Keratinocyte (primary cell): ENCODE measurements around the gene SERGEF. TPM values are rescaled to one million over a fixed set of nuclear protein-coding genes. Genes with fewer than 3 reads are reported as not detected.

Experiments used
- DNase-seq: peaks from one replicate; pipeline ENCODE4 v3.0.0-alpha.2; 2011; ENCODE audit warnings: low read depth, missing footprints, low spot score
- FAIRE-seq: peaks from 2 replicates; lab custom pipeline; 2011; peaks lifted over from hg19 to GRCh38; lab: Jason Lieb, UNC
- H2AFZ ChIP-seq: 2 replicates; pipeline ENCODE4 v1.6.0; 2012; ENCODE audit warnings: low read length, control low read depth, inconsistent platforms; ENCODE audit not compliant: control insufficient read depth
- H3K27ac ChIP-seq: 2 replicates; pipeline ENCODE4 v1.5.1; 2011; ENCODE audit warnings: low read length; ENCODE audit not compliant: control insufficient read depth, insufficient read depth
- H3K27me3 ChIP-seq: 3 replicates; pipeline ENCODE4 v1.6.0; 2011; ENCODE audit warnings: low read length; ENCODE audit not compliant: control insufficient read depth, insufficient read depth; ENCODE audit errors: extremely low read depth
- H3K36me3 ChIP-seq, 2 experiments: 2 replicates in 1 of 2; 3 replicates in 1 of 2; pipeline ENCODE4 v1.5.1; 2011; ENCODE audit warnings: low read length in 2 of 2, mild to moderate bottlenecking in 1 of 2; ENCODE audit not compliant: control insufficient read depth in 2 of 2, insufficient read depth in 2 of 2; ENCODE audit errors: extremely low read depth in 1 of 2
- H3K4me1 ChIP-seq: 3 replicates; pipeline ENCODE4 v1.5.1; 2011; ENCODE audit warnings: low read length; ENCODE audit not compliant: control insufficient read depth, insufficient read depth; ENCODE audit errors: extremely low read depth
- H3K4me2 ChIP-seq: 3 replicates; pipeline ENCODE4 v1.6.0; 2011; ENCODE audit warnings: low read depth, low read length; ENCODE audit not compliant: control insufficient read depth, insufficient read depth; ENCODE audit errors: extremely low read depth
- H3K4me3 ChIP-seq, 3 experiments: fragments of 200-600 bp in 1 of 3; sonication (generic) in 1 of 3; 2 replicates in 2 of 3; 3 replicates in 1 of 3; pipeline ENCODE4 v1.5.1; 2011 to 2016; ENCODE audit warnings: low read length in 3 of 3, mild to moderate bottlenecking in 3 of 3, control low read depth in 2 of 3, inconsistent platforms in 1 of 3, low read depth in 1 of 3, mixed read lengths in 1 of 3, mixed run types in 1 of 3, moderate library complexity in 1 of 3; ENCODE audit not compliant: control insufficient read depth in 2 of 3, insufficient read depth in 2 of 3; ENCODE audit errors: extremely low read depth in 1 of 3
- H3K79me2 ChIP-seq: 2 replicates; pipeline ENCODE4 v1.6.0; 2012; ENCODE audit warnings: low read length; ENCODE audit not compliant: control insufficient read depth, insufficient read depth
- H3K9ac ChIP-seq: 3 replicates; pipeline ENCODE4 v1.6.0; 2011; ENCODE audit warnings: low read length; ENCODE audit not compliant: control insufficient read depth, insufficient read depth; ENCODE audit errors: extremely low read depth
- H3K9me1 ChIP-seq: 3 replicates; pipeline ENCODE4 v1.6.0; 2011; ENCODE audit warnings: low read length; ENCODE audit not compliant: control insufficient read depth, insufficient read depth; ENCODE audit errors: extremely low read depth
- H3K9me3 ChIP-seq: 2 replicates; pipeline ENCODE4 v1.5.1; 2012; ENCODE audit warnings: low read depth, low read length; ENCODE audit not compliant: control insufficient read depth
- H4K20me1 ChIP-seq: 3 replicates; pipeline ENCODE4 v1.6.0; 2011; ENCODE audit warnings: low read length; ENCODE audit not compliant: control insufficient read depth, insufficient read depth; ENCODE audit errors: extremely low read depth
- CTCF ChIP-seq, 3 experiments: IDR thresholded peaks in 1 of 3; conservative IDR thresholded peaks in 1 of 3; optimal IDR thresholded peaks in 1 of 3; 2 replicates in 2 of 3; 3 replicates in 1 of 3; pipeline versions ENCODE3 to v1.5.1; 2011; ENCODE audit warnings: low read length in 3 of 3, mild to moderate bottlenecking in 3 of 3, moderate library complexity in 2 of 3, control low read depth in 1 of 3, inconsistent platforms in 1 of 3; ENCODE audit not compliant: insufficient read depth in 2 of 3; ENCODE audit errors: extremely low read depth in 1 of 3
- EZH2 ChIP-seq: IDR thresholded peaks from one replicate; pipeline ENCODE4 v1.6.1; 2012; ENCODE audit warnings: inconsistent platforms, mild to moderate bottlenecking, low read length, moderate library complexity
- dilution Hi-C: fragments of 300-500 bp; cut with MboI; formaldehyde crosslinking; loops from one replicate; pipeline ENCODE4 v1.7.0; 2020; ENCODE audit warnings: low sequenced_read_pairs; ENCODE audit not compliant: extremely low pct_ligation_motif_present
- polyA plus RNA-seq, 5 experiments: library from polyadenylated mRNA; depleted of rRNA in 3 of 5; stranded (reverse) in 3 of 5; stranded (forward) in 1 of 5; unstranded in 1 of 5; fragments of >200 nt; gene quantifications; 1 replicate in 1 of 5; 2 replicates in 3 of 5; 3 replicates in 1 of 5; pipeline versions ENCODE4 v1.2.1 to v1.2.3, GENCODE V29; 2011 to 2012; ENCODE audit warnings: missing spikeins in 2 of 5, low read depth in 1 of 5, low replicate concordance in 1 of 5

The SERGEF gene
- polyA plus RNA-seq, 1 donor (not counting 4 experiments of a cell fraction or from before 2014, with no cell fraction given) = 15.6 TPM

GRCh38 chr11:17778352-17778751 lies 234.5 kb downstream of the SERGEF start:
- FAIRE-seq = no peak

GRCh38 chr11:17777738-17778091 lies 235.1 kb downstream of the SERGEF start:
- H4K20me1 ChIP-seq = no peaks in the 10 kb centered on the region
- H3K4me3 ChIP-seq = no peak overlapping the region
- H3K27me3 ChIP-seq = peaks cover 21% of the 10 kb centered on the region
- dilution Hi-C loops = no loop called here
- no peaks in the 10 kb centered on the region for H3K9me1 ChIP-seq
- H2AFZ ChIP-seq = no peak overlapping the region
- DNase-seq = no peak
- no peak for FAIRE-seq
- no peak overlapping the region for H3K4me2 ChIP-seq
- H3K27ac ChIP-seq = no peak overlapping the region
- TF ChIP-seq CTCF (optimal IDR thresholded peaks at IDR 0.05 in 1 of 3, IDR thresholded peaks at IDR 0.05 in 1 of 3, conservative IDR thresholded peaks at IDR 0.05 in 1 of 3; ENCODE audit: extremely low read depth in 1 of 3, insufficient read depth in 2 of 3, low read length in 3 of 3) = no peak
- TF ChIP-seq EZH2 = no peak
- H3K4me1 ChIP-seq = peaks cover 4% of the 10 kb centered on the region
- no peaks in the 10 kb centered on the region for H3K79me2 ChIP-seq
- H3K9ac ChIP-seq = no peak overlapping the region
- no peaks in the 10 kb centered on the region for H3K36me3 ChIP-seq
- no peaks in the 10 kb centered on the region for H3K9me3 ChIP-seq

More at GRCh38 chr11:17778352-17778751, 234.5 kb downstream of the SERGEF start:
- TF ChIP-seq EZH2 = no peak
- no peak for TF ChIP-seq CTCF (optimal IDR thresholded peaks at IDR 0.05 in 1 of 3, IDR thresholded peaks at IDR 0.05 in 1 of 3, conservative IDR thresholded peaks at IDR 0.05 in 1 of 3; ENCODE audit: extremely low read depth in 1 of 3, insufficient read depth in 2 of 3, low read length in 3 of 3)
- Histone ChIP-seq H3K4me3 (no peak overlapping the region), H3K9me3 (no peaks in the 10 kb centered on the region), H3K27ac (no peak overlapping the region), H4K20me1 (no peaks in the 10 kb centered on the region), H3K4me2 (no peak overlapping the region), H3K9ac (no peak overlapping the region), H3K79me2 (no peaks in the 10 kb centered on the region), H2AFZ (no peak overlapping the region), H3K36me3 (no peaks in the 10 kb centered on the region), H3K4me1 (peaks cover 4% of the 10 kb centered on the region), H3K27me3 (peaks cover 21% of the 10 kb centered on the region), H3K9me1 (no peaks in the 10 kb centered on the region)
- dilution Hi-C loops = no loop called here
- no peak for DNase-seq
